Ovary (tissue), 9 donors: ENCODE data around the gene ITGA2. TPM values are rescaled to one million over a fixed set of nuclear protein-coding genes. Genes with fewer than 3 reads are reported as not detected.

Source experiments
- DNase-seq, 5 donors: peaks; one replicate each; pipeline ENCODE4 v3.0.0-alpha.2; 2019 to 2020
- H3K27ac ChIP-seq, 2 donors: fragments of 200-600 bp; one replicate each; pipeline versions ENCODE4 v1.5.1 to v1.8.0; 2019 to 2022
- H3K27me3 ChIP-seq: fragments of 200-600 bp; one replicate; pipeline ENCODE4 v1.8.0; 2022
- H3K36me3 ChIP-seq: fragments of 200-600 bp; sonication (generic); one replicate; pipeline ENCODE4 v1.5.1; 2019
- H3K4me1 ChIP-seq: one replicate; pipeline ENCODE4 v1.8.1; 2013; ENCODE audit warnings: mild to moderate bottlenecking, moderate library complexity; ENCODE audit not compliant: insufficient read depth
- H3K4me3 ChIP-seq: fragments of 200-600 bp; sonication (generic); one replicate; pipeline ENCODE4 v1.5.1; 2017
- H3K9me3 ChIP-seq, 2 donors: fragments of 200-600 bp in 1 of 2; sonication (generic) in 1 of 2; one replicate each; pipeline versions ENCODE4 v1.5.1 to v1.8.1; 2013 to 2019; ENCODE audit warnings: mild to moderate bottlenecking in 1 of 2, moderate library complexity in 1 of 2
- EP300 ChIP-seq: sonication (generic); formaldehyde crosslinking; IDR thresholded peaks from one replicate; pipeline ENCODE4 v1.6.1; 2017; ENCODE audit warnings: antibody characterized with exemption
- POLR2A ChIP-seq: fragments of 450-650 bp; IDR thresholded peaks from one replicate; pipeline ENCODE4 v1.6.1; 2017; ENCODE audit warnings: antibody characterized with exemption, mild to moderate bottlenecking, moderate library complexity
- WGBS, 3 donors: extraction: QIAGEN DNeasy Blood & Tissue Kit in 1 of 3; methylation state at CpG; one replicate each; pipeline versions ENCODE4 v1.1.5 to v1.1.7; 2013 to 2017; 5-methylcytosine and 5-hydroxymethylcytosine counted together
- intact Hi-C, 4 donors: fragments of 100-400 bp; cut with DNase I; formaldehyde crosslinking; loops; one replicate each; pipeline versions ENCODE4 v1.11.0 to v1.15.1; 2022 to 2023
- polyA plus RNA-seq, 2 donors: library from polyadenylated mRNA; stranded (reverse); fragments of 200-250 nt in 1 of 2; fragments of 350-450 nt in 1 of 2; fragmentation: Illumina TruSeq in 1 of 2; extraction: RNeasy Lipid Tissue Mini Kit (QIAGEN cat#74804) in 1 of 2; gene quantifications; one replicate each; pipeline ENCODE4 v1.2.3, GENCODE V29; 2013 to 2014
- total RNA-seq, 7 donors: library from RNA; depleted of rRNA in 2 of 7; stranded (reverse); fragments of >200 nt in 2 of 7; fragmentation: NEBNext Ultra II Directional in 3 of 7; extraction: Animal tissue kit (Norgen Biotek cat#: 25700) in 3 of 7; gene quantifications; one replicate each; pipeline versions ENCODE4 v1.1.0 to v1.2.4, GENCODE V29; 2016 to 2023
- TF ChIP-seq, protein P1 (sequence below), 3 donors: fragments of 450-650 bp in 2 of 3; fragments of 200-600 bp in 1 of 3; IDR thresholded peaks; one replicate each; pipeline versions ENCODE4 v1.5.1 to v1.8.0; 2016 to 2022; ENCODE audit warnings: antibody characterized with exemption in 3 of 3, mild to moderate bottlenecking in 1 of 3
- donor health status: DM: no; HTN: no; CAD: no; lungs with moderate emphysema.
- donor health status: DM: no; HTN: no; CAD: no.
- donor health status: Bipolar disorder and iron deficiency.
- donor health status: DM: yes; HTN: yes; CAD: no.
- donor health status: DM: no; HTN: no; CAD: no.
- donor health status: DM: yes; HTN: yes; CAD: no.

The ITGA2 gene
- total and polyA plus RNA-seq, 9 donors = 0.36 to 8.4 (median 1.7) TPM

DNA sequence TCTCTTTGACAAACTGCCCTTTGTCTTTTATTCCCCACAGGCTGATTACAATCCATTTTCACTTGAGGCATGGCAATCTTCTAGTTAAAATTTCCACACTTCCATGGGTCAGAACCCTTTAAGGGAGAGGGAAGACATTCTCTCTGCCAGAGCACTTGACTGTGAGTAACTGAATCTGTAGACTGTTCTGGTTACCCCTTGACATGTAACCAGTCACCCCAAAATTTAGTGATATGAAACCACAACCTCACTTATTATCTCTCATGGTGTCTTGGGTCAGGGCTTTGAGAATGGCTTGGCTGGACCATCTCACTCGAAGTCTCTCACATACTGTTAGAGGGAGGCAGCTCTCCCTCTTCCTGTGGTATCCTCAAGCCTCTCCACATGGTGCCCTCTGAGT lies 14.0 kb downstream of the ITGA2 start:
- Histone ChIP-seq H3K36me3 (no peaks in the 10 kb centered on the region), H3K27me3 (no peaks in the 10 kb centered on the region), H3K9me3 (no peaks in the 10 kb centered on the region), H3K27ac (no peak overlapping the region), H3K4me1 (no peaks in the 10 kb centered on the region), H3K4me3 (no peak overlapping the region)
- TF ChIP-seq POLR2A (no peak), EP300 (no peak)
- TF ChIP-seq, protein P1, sequence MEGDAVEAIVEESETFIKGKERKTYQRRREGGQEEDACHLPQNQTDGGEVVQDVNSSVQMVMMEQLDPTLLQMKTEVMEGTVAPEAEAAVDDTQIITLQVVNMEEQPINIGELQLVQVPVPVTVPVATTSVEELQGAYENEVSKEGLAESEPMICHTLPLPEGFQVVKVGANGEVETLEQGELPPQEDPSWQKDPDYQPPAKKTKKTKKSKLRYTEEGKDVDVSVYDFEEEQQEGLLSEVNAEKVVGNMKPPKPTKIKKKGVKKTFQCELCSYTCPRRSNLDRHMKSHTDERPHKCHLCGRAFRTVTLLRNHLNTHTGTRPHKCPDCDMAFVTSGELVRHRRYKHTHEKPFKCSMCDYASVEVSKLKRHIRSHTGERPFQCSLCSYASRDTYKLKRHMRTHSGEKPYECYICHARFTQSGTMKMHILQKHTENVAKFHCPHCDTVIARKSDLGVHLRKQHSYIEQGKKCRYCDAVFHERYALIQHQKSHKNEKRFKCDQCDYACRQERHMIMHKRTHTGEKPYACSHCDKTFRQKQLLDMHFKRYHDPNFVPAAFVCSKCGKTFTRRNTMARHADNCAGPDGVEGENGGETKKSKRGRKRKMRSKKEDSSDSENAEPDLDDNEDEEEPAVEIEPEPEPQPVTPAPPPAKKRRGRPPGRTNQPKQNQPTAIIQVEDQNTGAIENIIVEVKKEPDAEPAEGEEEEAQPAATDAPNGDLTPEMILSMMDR (IDR thresholded peaks at IDR 0.05) = no peak
- intact Hi-C loops = no loop called here
- no peak for DNase-seq
- 87 to 100% (median 92%) methylated on average over 1 of the region's 1 CpG for WGBS, 3 donors

DNA sequence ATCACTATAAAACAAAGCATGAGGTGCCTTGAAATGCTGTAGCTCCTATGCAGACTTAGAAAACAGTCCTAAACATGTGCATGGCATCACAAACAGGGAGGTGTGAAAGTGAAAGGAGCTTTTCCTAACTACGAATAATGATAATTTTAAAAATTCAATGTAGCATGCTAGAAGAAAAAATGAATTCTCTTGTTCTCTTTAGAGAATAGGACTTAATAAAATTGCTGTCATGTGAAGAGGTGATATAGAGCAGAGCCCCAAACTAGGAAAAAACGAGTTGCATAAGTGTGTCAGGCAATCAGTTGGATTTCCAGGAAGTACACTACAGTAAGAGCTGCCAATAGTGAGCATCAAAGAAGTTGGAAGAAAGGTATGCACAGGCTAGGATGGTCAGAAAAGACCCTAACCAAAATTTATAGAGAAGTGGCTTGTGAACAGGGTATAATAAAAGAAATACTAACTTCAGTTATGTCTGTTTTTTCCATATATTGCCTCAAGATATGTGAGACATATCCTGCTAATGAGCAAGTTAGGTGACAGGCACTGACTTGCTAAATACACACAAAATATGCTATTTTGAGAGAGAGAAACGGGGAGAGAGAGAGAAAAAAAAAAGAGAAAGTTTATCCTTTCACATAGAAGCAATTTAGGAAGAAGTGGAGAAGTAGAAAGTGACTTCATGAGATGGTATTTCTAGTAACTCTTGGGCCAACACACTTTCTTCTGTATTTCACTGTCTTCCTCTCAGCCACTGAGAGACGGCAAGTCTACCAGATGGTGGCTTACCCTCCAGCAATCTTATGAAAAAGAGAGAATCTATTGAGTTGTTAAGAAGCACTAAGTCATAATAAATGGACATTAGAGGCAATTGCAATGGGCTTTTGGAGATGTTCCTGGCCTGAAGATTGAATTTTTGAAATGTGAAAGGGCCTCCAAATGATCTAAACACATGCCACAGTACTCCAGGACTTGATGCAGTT lies 18.0 kb downstream of the ITGA2 start:
- WGBS, 3 donors = 42 to 45% (median 44%) methylated on average over 4 of the region's 4 CpGs
- Histone ChIP-seq H3K36me3 (no peaks in the 10 kb centered on the region), H3K27ac (no peak overlapping the region), H3K4me3 (no peak overlapping the region), H3K27me3 (no peaks in the 10 kb centered on the region), H3K9me3 (no peaks in the 10 kb centered on the region), H3K4me1 (no peaks in the 10 kb centered on the region)
- no peak for DNase-seq
- intact Hi-C loops = no loop called here
- TF ChIP-seq, protein P1 (IDR thresholded peaks at IDR 0.05) = no peak
- TF ChIP-seq POLR2A (no peak), EP300 (no peak)

DNA sequence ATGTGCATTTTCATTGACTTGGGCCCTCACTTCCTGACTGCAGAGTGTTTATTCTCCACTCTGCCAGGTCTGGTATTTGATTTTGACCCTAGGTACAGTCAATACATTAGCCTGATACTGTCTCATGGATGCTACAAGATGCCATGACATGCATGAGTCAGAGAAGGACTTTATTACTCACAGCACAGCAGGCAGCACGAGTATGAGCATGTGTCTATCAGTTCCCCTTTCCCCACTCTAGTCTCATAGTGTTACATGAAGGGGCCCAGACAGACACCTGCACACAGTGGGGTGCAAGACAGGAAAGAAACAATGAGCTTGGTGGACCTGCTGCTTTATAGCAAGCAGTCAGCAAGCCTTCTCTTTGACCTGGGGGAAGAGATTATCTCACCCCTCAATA lies 19.6 kb downstream of the ITGA2 start:
- Histone ChIP-seq H3K4me3 (no peak overlapping the region), H3K4me1 (no peaks in the 10 kb centered on the region), H3K36me3 (no peaks in the 10 kb centered on the region), H3K27ac (no peak overlapping the region), H3K9me3 (no peaks in the 10 kb centered on the region), H3K27me3 (no peaks in the 10 kb centered on the region)
- TF ChIP-seq, protein P1 (IDR thresholded peaks at IDR 0.05) = no peak
- TF ChIP-seq POLR2A (no peak), EP300 (no peak)
- no peak for DNase-seq
- WGBS, 3 donors = 80 to 87% (median 85%) methylated on average over 1 of the region's 1 CpG
- intact Hi-C loops = no loop called here

DNA sequence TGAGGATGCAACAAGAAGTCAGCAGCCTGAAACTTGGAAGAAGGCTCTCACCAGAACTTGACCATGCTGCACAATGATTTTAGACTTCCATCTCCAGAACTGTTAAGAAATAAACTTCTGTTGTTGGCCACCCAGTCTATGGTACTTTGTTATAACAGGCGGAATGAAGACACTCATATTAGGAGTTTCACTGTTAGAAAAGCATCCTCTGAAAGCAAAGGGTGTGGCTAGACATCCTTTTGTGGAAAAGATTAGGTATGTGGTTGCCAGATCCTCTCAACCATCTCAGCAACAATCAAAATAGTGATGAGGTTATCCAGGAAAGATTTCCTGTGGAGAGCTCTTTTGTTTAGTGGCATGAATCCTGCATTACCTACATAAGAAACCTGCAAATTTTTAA lies 20.7 kb downstream of the ITGA2 start:
- Histone ChIP-seq H3K27ac (no peak overlapping the region), H3K9me3 (no peaks in the 10 kb centered on the region), H3K4me3 (no peak overlapping the region), H3K4me1 (no peaks in the 10 kb centered on the region), H3K36me3 (no peaks in the 10 kb centered on the region), H3K27me3 (no peaks in the 10 kb centered on the region)
- TF ChIP-seq, protein P1 (IDR thresholded peaks at IDR 0.05) = no peak
- TF ChIP-seq POLR2A (no peak), EP300 (no peak)
- 89 to 96% (median 95%) methylated on average over 1 of the region's 1 CpG for WGBS, 3 donors
- DNase-seq = no peak
- intact Hi-C loops = no loop called here
